GM18951 (cell line): ENCODE results near the gene KCNK1.
"Not testable (repeated sequence)": the region's sequence is repeated elsewhere in the genome, so short reads cannot be mapped to it uniquely, and the experiment has no call there.

Source experiments
- POLR2A ChIP-seq: IDR thresholded peaks from 4 replicates; pipeline ENCODE4 v1.6.1; 2011; ENCODE audit warnings: mild to moderate bottlenecking; ENCODE audit not compliant: insufficient read length, insufficient read depth; ENCODE audit errors: extremely low read depth
- in situ Hi-C: fragments of 300-500 bp; cut with MboI; formaldehyde crosslinking; loops from one replicate; pipeline ENCODE4 v1.12.0; 2022; ENCODE audit warnings: low sequenced_read_pairs, mixed read lengths, inconsistent platforms; ENCODE audit not compliant: unreplicated experiment

Gene KCNK1

GRCh38 chr1:233656032-233656635, 42.2 kb downstream of the KCNK1 start:
- no peak for TF ChIP-seq POLR2A
- in situ Hi-C loops: no loop called here

- in situ Hi-C loops: no loop called here
- no peak for TF ChIP-seq POLR2A
Measured at GRCh38 chr1:233656687-233657086, 42.8 kb downstream of the KCNK1 start.

GRCh38 chr1:233657466-233657865, 43.6 kb downstream of the KCNK1 start:
- TF ChIP-seq POLR2A: no peak
- in situ Hi-C loops: no loop called here

GRCh38 chr1:233659495-233659894, 45.6 kb downstream of the KCNK1 start:
- in situ Hi-C loops: no loop called here
- TF ChIP-seq POLR2A: no peak

GRCh38 chr1:233661376-233662159, 47.7 kb downstream of the KCNK1 start:
- in situ Hi-C loops: no loop called here
- TF ChIP-seq POLR2A: no peak

GRCh38 chr1:233662575-233663304, 48.8 kb downstream of the KCNK1 start:
- no peak for TF ChIP-seq POLR2A

GRCh38 chr1:233664253-233664652, 50.3 kb downstream of the KCNK1 start:
- no peak for TF ChIP-seq POLR2A
- in situ Hi-C loops: no loop called here

More at GRCh38 chr1:233662575-233663304, 48.8 kb downstream of the KCNK1 start:
- in situ Hi-C loops: no loop called here

GRCh38 chr1:233664804-233665574, 51.1 kb downstream of the KCNK1 start:
- in situ Hi-C loops: no loop called here
- no peak for TF ChIP-seq POLR2A

- TF ChIP-seq POLR2A: no peak
- in situ Hi-C loops: no loop called here
Measured at GRCh38 chr1:233665575-233666270, 51.8 kb downstream of the KCNK1 start.

- in situ Hi-C loops: no loop called here
- TF ChIP-seq POLR2A: no peak
Measured at GRCh38 chr1:233667741-233668140, 53.8 kb downstream of the KCNK1 start.

- in situ Hi-C loops: no loop called here
Measured at GRCh38 chr1:233668146-233668724, 54.3 kb downstream of the KCNK1 start.

GRCh38 chr1:233668725-233669294, 54.9 kb downstream of the KCNK1 start:
- in situ Hi-C loops: no loop called here
- no peak for TF ChIP-seq POLR2A

More at GRCh38 chr1:233668146-233668724, 54.3 kb downstream of the KCNK1 start:
- TF ChIP-seq POLR2A: no peak

- in situ Hi-C loops: not testable (repeated sequence)
Measured at GRCh38 chr1:233670363-233670762, 56.5 kb downstream of the KCNK1 start.
